Mesenchymal stem cell (in vitro differentiated cells and primary cell): ENCODE measurements around the gene ANKS4B.
"Not testable (repeated sequence)": the region's sequence is repeated elsewhere in the genome, so short reads cannot be mapped to it uniquely, and the experiment has no call there.

Source experiments
- DNase-seq: peaks from one replicate; pipeline ENCODE4 v3.0.0-alpha.2; 2013
- H2AFZ ChIP-seq: one replicate; pipeline ENCODE4 v1.6.1; 2013; ENCODE audit warnings: low read depth, mild to moderate bottlenecking, control low read depth, inconsistent platforms, low read length, moderate library complexity
- H2AK5ac ChIP-seq: 2 replicates; pipeline ENCODE4 v1.6.1; 2013; ENCODE audit warnings: low read length, moderate library complexity, mild to moderate bottlenecking, inconsistent platforms; ENCODE audit not compliant: severe bottlenecking
- H2BK120ac ChIP-seq: one replicate; pipeline ENCODE4 v1.6.1; 2013; ENCODE audit warnings: low read depth, mild to moderate bottlenecking, inconsistent platforms, low read length, moderate library complexity
- H2BK12ac ChIP-seq, 2 experiments: one replicate each; pipeline ENCODE4 v1.6.1; 2013; ENCODE audit warnings: inconsistent platforms in 2 of 2, low read length in 2 of 2, mild to moderate bottlenecking in 2 of 2, moderate library complexity in 2 of 2, control low read depth in 1 of 2
- H2BK15ac ChIP-seq: one replicate; pipeline ENCODE4 v1.6.1; 2013; ENCODE audit warnings: mild to moderate bottlenecking, low read depth, inconsistent platforms; ENCODE audit not compliant: poor library complexity, severe bottlenecking
- H2BK5ac ChIP-seq: 2 replicates; pipeline ENCODE4 v1.6.1; 2013; ENCODE audit warnings: low read depth, mild to moderate bottlenecking, low read length, control low read depth, inconsistent platforms; ENCODE audit not compliant: poor library complexity, severe bottlenecking
- H3K14ac ChIP-seq, 2 experiments: one replicate each; pipeline ENCODE4 v1.6.1; 2013; ENCODE audit warnings: inconsistent platforms in 2 of 2, low read length in 2 of 2, control low read depth in 1 of 2, mild to moderate bottlenecking in 1 of 2, moderate library complexity in 1 of 2
- H3K18ac ChIP-seq, 2 experiments: one replicate each; pipeline ENCODE4 v1.6.1; 2013; ENCODE audit warnings: inconsistent platforms in 2 of 2, low read length in 2 of 2, control low read depth in 1 of 2, low read depth in 1 of 2, mild to moderate bottlenecking in 1 of 2
- H3K23ac ChIP-seq, 2 experiments: one replicate each; pipeline ENCODE4 v1.6.1; 2013; ENCODE audit warnings: inconsistent platforms in 2 of 2, low read length in 2 of 2, mild to moderate bottlenecking in 2 of 2, moderate library complexity in 2 of 2, control low read depth in 1 of 2
- H3K27ac ChIP-seq: 2 replicates; pipeline ENCODE4 v1.5.1; 2013; ENCODE audit warnings: mild to moderate bottlenecking, moderate library complexity, low read length, control low read depth, inconsistent platforms; ENCODE audit not compliant: poor library complexity, severe bottlenecking
- H3K27me3 ChIP-seq, 2 experiments: 2 replicates each; pipeline versions ENCODE4 v1.6.1 to v1.7.0; 2013; ENCODE audit warnings: low read length in 2 of 2, mild to moderate bottlenecking in 2 of 2, moderate library complexity in 2 of 2, control low read depth in 1 of 2, inconsistent platforms in 1 of 2; ENCODE audit not compliant: control insufficient read depth in 1 of 2, insufficient read depth in 1 of 2
- H3K36me3 ChIP-seq, 2 experiments: 2 replicates each; pipeline versions ENCODE4 v1.6.1 to v1.7.0; 2013; ENCODE audit warnings: low read length in 2 of 2, control low read depth in 1 of 2, inconsistent platforms in 1 of 2, low read depth in 1 of 2, mild to moderate bottlenecking in 1 of 2; ENCODE audit not compliant: insufficient read depth in 2 of 2, control insufficient read depth in 1 of 2
- H3K4ac ChIP-seq, 2 experiments: one replicate each; pipeline ENCODE4 v1.6.1; 2013; ENCODE audit warnings: inconsistent platforms in 2 of 2, low read length in 2 of 2, mild to moderate bottlenecking in 2 of 2, moderate library complexity in 2 of 2, control low read depth in 1 of 2, low read depth in 1 of 2
- H3K4me1 ChIP-seq: 2 replicates; pipeline ENCODE4 v1.6.1; 2013; ENCODE audit warnings: low read depth, low read length, control low read depth; ENCODE audit not compliant: control insufficient read depth, insufficient read depth
- H3K4me2 ChIP-seq: 2 replicates; pipeline ENCODE4 v1.6.1; 2013; ENCODE audit warnings: low read length, mild to moderate bottlenecking, inconsistent platforms; ENCODE audit not compliant: poor library complexity, severe bottlenecking
- H3K4me3 ChIP-seq, 2 experiments: 2 replicates each; pipeline versions ENCODE4 v1.5.1 to v1.7.0; 2013; ENCODE audit warnings: low read length in 2 of 2, mild to moderate bottlenecking in 2 of 2, control low read depth in 1 of 2, low read depth in 1 of 2; ENCODE audit not compliant: insufficient read depth in 1 of 2
- H3K79me1 ChIP-seq: replicated peaks from 2 replicates; pipeline ENCODE4 v1.6.1; 2013; ENCODE audit warnings: mild to moderate bottlenecking, control low read depth, low read length, inconsistent platforms; ENCODE audit not compliant: poor library complexity, severe bottlenecking
- H3K9ac ChIP-seq: 2 replicates; pipeline ENCODE4 v1.7.0; 2013; ENCODE audit warnings: mild to moderate bottlenecking, low read length, moderate library complexity
- H3K9me3 ChIP-seq: 2 replicates; pipeline ENCODE4 v1.7.0; 2013; ENCODE audit warnings: mild to moderate bottlenecking, low read length; ENCODE audit not compliant: control insufficient read depth
- H4K8ac ChIP-seq: one replicate; pipeline ENCODE4 v1.6.1; 2013; ENCODE audit warnings: inconsistent platforms, mild to moderate bottlenecking, low read length, moderate library complexity
- H4K91ac ChIP-seq: one replicate; pipeline ENCODE4 v1.6.1; 2013; ENCODE audit warnings: mild to moderate bottlenecking, low read length, inconsistent platforms
- WGBS: methylation state at CpG from one replicate; pipeline ENCODE4 v1.1.7; 2013; ENCODE audit warnings: mixed read lengths; 5-methylcytosine and 5-hydroxymethylcytosine counted together

The ANKS4B gene

DNA sequence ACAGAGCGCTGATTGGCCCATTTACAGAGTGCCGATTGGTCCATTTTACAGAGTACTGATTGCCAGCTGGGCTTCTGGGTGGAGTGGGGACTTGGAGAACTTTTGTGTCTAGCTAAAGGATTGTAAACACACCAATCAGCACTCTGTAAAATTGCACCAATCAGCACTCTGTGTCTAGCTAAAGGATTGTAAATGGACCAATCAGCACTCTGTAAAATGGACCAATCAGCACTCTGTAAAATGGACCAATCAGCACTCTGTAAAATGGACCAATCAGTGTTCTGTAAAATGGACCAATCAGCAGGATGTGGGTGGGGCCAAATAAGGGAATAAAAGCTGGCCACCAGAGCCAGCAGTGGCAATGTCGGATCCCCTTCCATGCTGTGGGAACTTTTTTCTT, 56.3 kb downstream of the ANKS4B start:
- peaks cover 0 to 66% of the 10 kb centered on the region in 2 experiments for H3K36me3 ChIP-seq
- not testable (repeated sequence) for H2BK12ac ChIP-seq, H2AK5ac ChIP-seq, H2AFZ ChIP-seq, H3K4me3 ChIP-seq, H3K9ac ChIP-seq, H3K18ac ChIP-seq, H3K79me1 ChIP-seq, H4K8ac ChIP-seq, H3K23ac ChIP-seq, H3K9me3 ChIP-seq, H2BK120ac ChIP-seq, H3K27ac ChIP-seq, H3K27me3 ChIP-seq, H3K4me1 ChIP-seq, H2BK15ac ChIP-seq, DNase-seq, H3K14ac ChIP-seq, H2BK5ac ChIP-seq, H3K4ac ChIP-seq, H3K4me2 ChIP-seq, H4K91ac ChIP-seq
- 100% methylated on average over 1 of the region's 3 CpGs for WGBS

DNA sequence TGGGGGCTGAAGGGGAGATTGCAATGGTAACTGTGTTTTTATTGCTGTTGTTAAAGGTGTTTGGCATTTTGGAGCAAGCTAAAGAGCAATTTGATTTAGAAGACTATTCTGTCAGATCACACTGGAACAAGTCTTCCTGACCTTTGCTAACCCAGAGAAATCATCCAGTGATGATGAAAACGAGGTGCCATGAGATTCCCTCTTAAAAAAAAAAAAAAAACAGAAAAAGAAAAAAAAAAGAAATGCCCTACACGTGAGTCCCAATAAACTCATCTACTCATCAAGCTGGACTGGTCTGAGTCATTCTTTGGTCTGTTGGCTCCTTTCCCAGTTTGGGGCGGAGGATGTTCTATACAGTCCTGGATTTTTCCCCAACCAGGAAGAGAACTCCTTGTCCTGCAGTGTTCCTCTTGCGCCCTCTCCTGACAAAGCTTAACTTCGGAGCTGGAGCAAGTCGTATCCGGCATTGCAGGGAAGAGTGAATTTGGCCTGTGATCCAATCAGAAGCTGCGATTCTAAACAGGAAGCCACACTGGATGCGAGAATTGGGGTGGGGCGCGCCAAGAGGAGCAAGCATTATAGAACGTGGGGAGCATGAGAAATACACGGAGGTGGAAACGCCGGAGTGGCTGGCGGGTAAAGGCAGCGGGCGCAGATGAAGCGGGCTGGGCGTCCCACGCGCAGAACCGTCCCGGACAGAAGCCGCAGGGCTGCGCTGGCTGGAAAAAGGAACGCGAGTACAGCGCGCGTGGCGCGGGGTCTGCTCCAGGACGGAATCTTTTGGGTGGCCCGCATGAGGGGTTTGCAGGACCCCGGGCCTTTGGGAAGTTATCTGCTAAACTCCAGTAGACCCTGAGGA, 67.0 kb downstream of the ANKS4B start:
- no peak overlapping the region for H4K91ac ChIP-seq
- peaks cover 9% of the 10 kb centered on the region for H3K4me1 ChIP-seq
- peak overlapping the region in 1 of 2 experiments; percentile 89 for H3K23ac ChIP-seq
- H2BK12ac ChIP-seq: no peak overlapping the region
- H3K79me1 ChIP-seq: peaks cover 2% of the 10 kb centered on the region
- H3K14ac ChIP-seq: no peak overlapping the region
- peak overlapping the region in 1 of 2 experiments; percentile 72 for H3K18ac ChIP-seq
- DNase-seq: peak; percentile 100
- H3K9me3 ChIP-seq: no peaks in the 10 kb centered on the region
- no peak overlapping the region for H2AK5ac ChIP-seq
- no peak overlapping the region for H4K8ac ChIP-seq
- peaks cover 0 to 36% of the 10 kb centered on the region in 2 experiments for H3K36me3 ChIP-seq
- under 1% methylated on average over 36 of the region's 36 CpGs for WGBS
- peak overlapping the region; percentile 99 for H3K9ac ChIP-seq
- peak overlapping the region; percentile 81 to 90 for H3K4me3 ChIP-seq
- H3K27ac ChIP-seq: peak overlapping the region; percentile 36
- no peak overlapping the region for H2BK5ac ChIP-seq
- no peaks in the 10 kb centered on the region for H3K27me3 ChIP-seq
- H2BK120ac ChIP-seq: no peak overlapping the region
- H2BK15ac ChIP-seq: no peak overlapping the region
- H2AFZ ChIP-seq: peak overlapping the region; percentile 98
- H3K4me2 ChIP-seq: peak overlapping the region; percentile 99
- H3K4ac ChIP-seq: peak overlapping the region; percentile 64 to 81

GRCh38 chr16:21301168-21301894, 67.8 kb downstream of the ANKS4B start:
- peak overlapping the region in 1 of 2 experiments; percentile 81 for H3K4ac ChIP-seq
- peak overlapping the region; percentile 72 to 75 for H3K18ac ChIP-seq
- peak overlapping the region in 1 of 2 experiments; percentile 67 for H3K14ac ChIP-seq
- peak overlapping the region in 1 of 2 experiments; percentile 21 for H2BK12ac ChIP-seq
- peaks cover 9% of the 10 kb centered on the region for H3K4me1 ChIP-seq
- peak overlapping the region; percentile 98 for H2AFZ ChIP-seq
- no peak overlapping the region for H2BK15ac ChIP-seq
- H2BK120ac ChIP-seq: no peak overlapping the region
- WGBS: under 1% methylated on average over 19 of the region's 60 CpGs
- DNase-seq: peak; percentile 67
- peak overlapping the region; percentile 99 for H3K9ac ChIP-seq
- no peaks in the 10 kb centered on the region for H3K9me3 ChIP-seq
- H3K36me3 ChIP-seq: peaks cover 0 to 34% of the 10 kb centered on the region in 2 experiments
- H3K23ac ChIP-seq: no peak overlapping the region
- peak overlapping the region; percentile 36 for H3K27ac ChIP-seq
- no peak overlapping the region for H4K91ac ChIP-seq
- no peaks in the 10 kb centered on the region for H3K27me3 ChIP-seq
- peak overlapping the region; percentile 81 to 90 for H3K4me3 ChIP-seq
- no peak overlapping the region for H2BK5ac ChIP-seq
- H3K79me1 ChIP-seq: peaks cover 2% of the 10 kb centered on the region
- H4K8ac ChIP-seq: peak overlapping the region; percentile 80
- peak overlapping the region; percentile 99 for H3K4me2 ChIP-seq
- H2AK5ac ChIP-seq: no peak overlapping the region

GRCh38 chr16:21301895-21302291, 68.4 kb downstream of the ANKS4B start:
- H2BK5ac ChIP-seq: no peak overlapping the region
- H3K14ac ChIP-seq: no peak overlapping the region
- peaks cover 0 to 30% of the 10 kb centered on the region in 2 experiments for H3K36me3 ChIP-seq
- H2BK120ac ChIP-seq: no peak overlapping the region
- no peak for DNase-seq
- no peak overlapping the region for H3K27ac ChIP-seq
- peak overlapping the region; percentile 99 for H3K9ac ChIP-seq
- peaks cover 9% of the 10 kb centered on the region for H3K4me1 ChIP-seq
- 6% methylated on average over 11 of the region's 17 CpGs for WGBS
- H3K4ac ChIP-seq: no peak overlapping the region
- H3K18ac ChIP-seq: peak overlapping the region in 1 of 2 experiments; percentile 37
- H3K23ac ChIP-seq: no peak overlapping the region
- no peak overlapping the region for H2BK12ac ChIP-seq
- H3K9me3 ChIP-seq: no peaks in the 10 kb centered on the region
- peak overlapping the region; percentile 99 for H3K4me2 ChIP-seq
- peak overlapping the region; percentile 98 for H2AFZ ChIP-seq
- H2AK5ac ChIP-seq: no peak overlapping the region
- H4K8ac ChIP-seq: no peak overlapping the region
- no peak overlapping the region for H4K91ac ChIP-seq
- peaks cover 2% of the 10 kb centered on the region for H3K79me1 ChIP-seq
- H2BK15ac ChIP-seq: no peak overlapping the region
- H3K4me3 ChIP-seq: peak overlapping the region; percentile 81 to 90
- H3K27me3 ChIP-seq: no peaks in the 10 kb centered on the region
